ENCODE results near the gene C17orf67.

- TF ChIP-seq CTCF (IDR thresholded peaks at IDR 0.05 in 8 of 11, conservative IDR thresholded peaks at IDR 0.05 in 3 of 11), result no peak
- no peak for TF ChIP-seq POLR2AphosphoS5 (IDR thresholded peaks at IDR 0.05)
Observed at GRCh38 chr17:56806949-56807348, 26.8 kb downstream of the C17orf67 start.

Measured in spleen (tissue), 7 donors.